Heart left ventricle (tissue), 13 donors: ENCODE results near the gene WNT5A.

Experiments used
- CTCF ChIP-seq, 12 donors: fragments of 200-600 bp; sonication (generic) in 4 of 12; IDR thresholded peaks; one replicate each; pipeline versions ENCODE4 v1.5.0 to v1.8.0; 2018 to 2022; ENCODE audit warnings: antibody characterized with exemption in 12 of 12, mild to moderate bottlenecking in 5 of 12
- POLR2A ChIP-seq, 2 donors: fragments of 450-650 bp; IDR thresholded peaks; one replicate each; pipeline ENCODE4 v1.6.1; 2017; ENCODE audit warnings: antibody characterized with exemption in 2 of 2, mild to moderate bottlenecking in 2 of 2, moderate library complexity in 2 of 2
- donor health status: ischemic (EF 13 %, LVEDD 7.1; RV severe dilation, severe dysfunction).
- donor health status: DM: no; HTN: yes; CAD: no.
- donor health status: DM: no; HTN: no; CAD: no.
- donor health status: ischemic (EF 25% LVEDD 6.9; RV normal size, moderate dysfunction).
- donor health status: ischemic (EF 25% LVEDD 5.7; RV mildly dilated, moderate dysfunction).
- donor health status: ischemic (EF 35%, LVEDD 5.7; RV mildly dilated, moderate dysfunction).
- donor health status: nonischemic (EF 11% LVEDD 7.7; RV severe dilation, severe dysfunction).
- donor health status: DM: yes; HTN: yes; CAD: no.
- donor health status: PGD.
- donor health status: ischemic (EF 29% LVEDD 5.4; RV normal size, mild dysfunction).
- donor health status: nonischemic (EF 23%, LVEDD 6.1; RV moderate dilation, normal function).

DNA sequence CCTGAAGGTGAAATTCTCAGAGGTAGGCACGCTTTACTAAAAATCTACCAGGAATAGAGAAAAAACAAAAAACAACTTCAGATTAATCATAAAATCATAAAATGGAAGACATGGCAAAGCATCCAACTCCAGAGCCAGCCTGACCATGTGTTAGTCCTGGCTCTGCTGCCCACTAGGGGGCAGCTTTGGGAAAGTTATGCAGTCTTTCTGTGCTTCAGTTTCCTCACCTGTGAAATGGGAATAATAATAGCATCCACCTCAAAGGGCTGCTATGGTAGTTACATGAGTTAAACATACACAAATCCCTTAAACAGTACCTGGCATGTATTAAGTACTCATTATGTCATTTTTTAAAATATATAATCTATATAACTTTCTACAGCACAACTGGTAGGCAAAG, 52.3 kb downstream of the WNT5A start:
- TF ChIP-seq CTCF (IDR thresholded peaks at IDR 0.05), result peak in 5 of 12 donors; percentile 16 to 28 (median 25)
- no peak for TF ChIP-seq POLR2A (IDR thresholded peaks at IDR 0.05)
